GM23338 (cell line): ENCODE measurements around the gene LBX1. TPM values are rescaled to one million over a fixed set of nuclear protein-coding genes. Genes with fewer than 3 reads are reported as not detected.

ENCODE experiments used
- ATAC-seq: fragments of 200-7000 bp; cut with Tn5 transposase; 3 replicates; pipeline ENCODE4 v1.9.1; 2020
- DNase-seq: peaks from one replicate; pipeline ENCODE4 v3.0.0-alpha.2; 2015; ENCODE audit warnings: low spot score
- H2AFZ ChIP-seq: fragments of 200-600 bp; sonication (generic); 2 replicates; pipeline ENCODE4 v1.8.0; 2016; ENCODE audit warnings: antibody characterized with exemption, mild to moderate bottlenecking, moderate library complexity
- H3F3A ChIP-seq: fragments of 200-600 bp; sonication (generic); replicated peaks from 2 replicates; pipeline ENCODE4 v1.8.0; 2017; ENCODE audit warnings: antibody characterized with exemption, mixed run types, low read depth
- H3K27ac ChIP-seq: fragments of 200-600 bp; sonication (generic); 2 replicates; pipeline ENCODE4 v1.6.1; 2016; ENCODE audit warnings: low read depth
- H3K27me3 ChIP-seq: fragments of 200-600 bp; sonication (generic); 2 replicates; pipeline ENCODE4 v1.8.0; 2016; ENCODE audit warnings: mild to moderate bottlenecking, mixed run types, moderate library complexity; ENCODE audit not compliant: insufficient read depth
- H3K36me3 ChIP-seq: fragments of 200-600 bp; sonication (generic); 2 replicates; pipeline ENCODE4 v1.8.0; 2016; ENCODE audit warnings: mild to moderate bottlenecking; ENCODE audit not compliant: insufficient read depth
- H3K4me1 ChIP-seq: fragments of 200-600 bp; sonication (generic); 2 replicates; pipeline ENCODE4 v1.8.0; 2016; ENCODE audit warnings: mild to moderate bottlenecking, moderate library complexity; ENCODE audit not compliant: insufficient read depth
- H3K4me2 ChIP-seq: fragments of 200-600 bp; sonication (generic); 2 replicates; pipeline ENCODE4 v1.7.1; 2017; ENCODE audit warnings: mixed run types
- H3K4me3 ChIP-seq: fragments of 200-600 bp; sonication (generic); 2 replicates; pipeline ENCODE4 v1.6.1; 2016; ENCODE audit warnings: mixed run types
- H3K79me2 ChIP-seq: fragments of 200-600 bp; sonication (generic); replicated peaks from 2 replicates; pipeline ENCODE4 v1.8.0; 2017; ENCODE audit warnings: mild to moderate bottlenecking; ENCODE audit not compliant: insufficient read depth
- H3K9me2 ChIP-seq: fragments of 200-600 bp; sonication (generic); 2 replicates; pipeline ENCODE4 v1.8.0; 2017; ENCODE audit not compliant: insufficient read depth
- H4K20me1 ChIP-seq: fragments of 200-600 bp; sonication (generic); replicated peaks from 2 replicates; pipeline ENCODE4 v1.8.0; 2017; ENCODE audit warnings: mild to moderate bottlenecking; ENCODE audit not compliant: insufficient read depth
- H3K27ac Mint-ChIP-seq: 2 replicates; pipeline ENCODE4 v1.8.0; 2020; ENCODE audit warnings: inconsistent platforms, mild to moderate bottlenecking, moderate library complexity, mixed read lengths
- H3K27me3 Mint-ChIP-seq: 3 replicates; pipeline ENCODE4 v1.8.0; 2022; ENCODE audit warnings: low read depth, mild to moderate bottlenecking, moderate library complexity, mixed read lengths, inconsistent platforms; ENCODE audit not compliant: insufficient read depth, poor library complexity
- H3K36me3 Mint-ChIP-seq: 3 replicates; pipeline ENCODE4 v1.8.0; 2021; ENCODE audit warnings: low read depth, mild to moderate bottlenecking, inconsistent platforms, moderate library complexity, mixed read lengths
- H3K4me1 Mint-ChIP-seq: 3 replicates; pipeline ENCODE4 v1.8.0; 2020; ENCODE audit warnings: mild to moderate bottlenecking, inconsistent platforms, mixed read lengths
- H3K4me3 Mint-ChIP-seq: 3 replicates; pipeline ENCODE4 v1.8.0; 2021; ENCODE audit warnings: moderate library complexity, mild to moderate bottlenecking, inconsistent platforms, mixed read lengths
- H3K9me3 Mint-ChIP-seq: 3 replicates; pipeline ENCODE4 v1.8.0; 2020; ENCODE audit warnings: moderate library complexity, mild to moderate bottlenecking, inconsistent platforms, mixed read lengths
- CREB1 ChIP-seq: fragments of 250-450 bp; sonication (Bioruptor Pico); IDR thresholded peaks from 2 replicates; pipeline ENCODE4 v1.5.0; 2020; ENCODE audit warnings: low read depth, mild to moderate bottlenecking, moderate library complexity
- ETS1 ChIP-seq: IDR thresholded peaks from 2 replicates; pipeline ENCODE4 v1.6.1; 2016; ENCODE audit warnings: antibody characterized with exemption
- EZH2 ChIP-seq: fragments of 200-600 bp; sonication (generic); IDR thresholded peaks from one replicate; pipeline ENCODE4 v1.8.0; 2017; ENCODE audit warnings: antibody characterized with exemption, mild to moderate bottlenecking, low read depth; ENCODE audit not compliant: unreplicated experiment
- EZH2phosphoT487 ChIP-seq: fragments of 200-600 bp; sonication (generic); IDR thresholded peaks from one replicate; pipeline ENCODE4 v1.8.1; 2018; ENCODE audit warnings: antibody characterized with exemption; ENCODE audit not compliant: unreplicated experiment
- JUNB ChIP-seq: IDR thresholded peaks from one replicate; pipeline ENCODE4 v1.6.1; 2016; ENCODE audit warnings: antibody characterized with exemption; ENCODE audit not compliant: unreplicated experiment
- NANOG ChIP-seq: IDR thresholded peaks from 2 replicates; pipeline ENCODE4 v1.6.1; 2016; ENCODE audit warnings: antibody characterized with exemption, borderline replicate concordance
- POLR2AphosphoS5 ChIP-seq: IDR thresholded peaks from 2 replicates; pipeline ENCODE4 v1.6.1; 2016; ENCODE audit warnings: antibody characterized with exemption, low read depth
- REST ChIP-seq: IDR thresholded peaks from one replicate; pipeline ENCODE4 v1.6.1; 2018; ENCODE audit warnings: antibody characterized with exemption; ENCODE audit not compliant: unreplicated experiment
- ZNF114 ChIP-seq: fragments of 250-450 bp; sonication (Bioruptor Pico); IDR thresholded peaks from 2 replicates; pipeline ENCODE4 v1.5.0; 2020; ENCODE audit warnings: mild to moderate bottlenecking, moderate library complexity
- ZNF331 ChIP-seq: fragments of 250-450 bp; sonication (Bioruptor Pico); IDR thresholded peaks from 2 replicates; pipeline ENCODE4 v1.5.0; 2020; ENCODE audit warnings: low read depth, mild to moderate bottlenecking, moderate library complexity
- polyA plus RNA-seq: library from polyadenylated mRNA; unstranded; fragments of >200 nt; fragmentation: Nextera tagmentation; extraction: Ambion mirVana; gene quantifications from 2 replicates; pipeline ENCODE4 v1.2.1, GENCODE V29; 2016
- total RNA-seq: library from RNA; depleted of rRNA; stranded (reverse); fragments of >200 nt; shearing (Covaris generic); gene quantifications from 2 replicates; pipeline ENCODE4 v1.2.3, GENCODE V29; 2014
- TF ChIP-seq, protein P1 (sequence below), 2 experiments: fragments of 200-600 bp in 1 of 2; sonication (generic) in 1 of 2; conservative IDR thresholded peaks; 2 replicates each; pipeline versions ENCODE4 v1.5.1 to v1.6.1; 2016 to 2017; ENCODE audit warnings: antibody characterized with exemption in 2 of 2, low read depth in 2 of 2, mild to moderate bottlenecking in 2 of 2, moderate library complexity in 1 of 2

LBX1 gene
- total and polyA plus RNA-seq, 2 experiments from 2014 or later: not detected

DNA sequence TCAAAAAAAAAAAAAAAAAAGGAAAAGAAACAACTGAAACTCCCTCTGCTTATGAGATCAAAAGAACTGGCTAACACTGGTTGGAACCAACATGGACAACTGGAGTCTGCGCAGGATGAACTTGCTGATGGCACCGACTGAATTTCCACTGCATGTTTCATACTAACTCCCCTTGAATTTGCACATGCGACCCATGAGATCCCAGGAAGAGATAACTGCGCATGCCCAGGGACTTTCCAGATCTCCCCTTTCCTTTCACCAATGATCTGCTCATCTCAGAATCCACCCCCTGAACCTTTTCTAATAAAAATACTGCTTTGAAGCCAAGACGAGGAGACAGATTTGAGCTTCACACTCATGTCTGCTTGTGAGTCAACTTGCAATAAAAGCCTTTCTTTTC lies 20.7 kb downstream of the LBX1 start (continued):
- TF ChIP-seq, protein P1, sequence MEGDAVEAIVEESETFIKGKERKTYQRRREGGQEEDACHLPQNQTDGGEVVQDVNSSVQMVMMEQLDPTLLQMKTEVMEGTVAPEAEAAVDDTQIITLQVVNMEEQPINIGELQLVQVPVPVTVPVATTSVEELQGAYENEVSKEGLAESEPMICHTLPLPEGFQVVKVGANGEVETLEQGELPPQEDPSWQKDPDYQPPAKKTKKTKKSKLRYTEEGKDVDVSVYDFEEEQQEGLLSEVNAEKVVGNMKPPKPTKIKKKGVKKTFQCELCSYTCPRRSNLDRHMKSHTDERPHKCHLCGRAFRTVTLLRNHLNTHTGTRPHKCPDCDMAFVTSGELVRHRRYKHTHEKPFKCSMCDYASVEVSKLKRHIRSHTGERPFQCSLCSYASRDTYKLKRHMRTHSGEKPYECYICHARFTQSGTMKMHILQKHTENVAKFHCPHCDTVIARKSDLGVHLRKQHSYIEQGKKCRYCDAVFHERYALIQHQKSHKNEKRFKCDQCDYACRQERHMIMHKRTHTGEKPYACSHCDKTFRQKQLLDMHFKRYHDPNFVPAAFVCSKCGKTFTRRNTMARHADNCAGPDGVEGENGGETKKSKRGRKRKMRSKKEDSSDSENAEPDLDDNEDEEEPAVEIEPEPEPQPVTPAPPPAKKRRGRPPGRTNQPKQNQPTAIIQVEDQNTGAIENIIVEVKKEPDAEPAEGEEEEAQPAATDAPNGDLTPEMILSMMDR (conservative IDR thresholded peaks at IDR 0.05; ENCODE audit: low read depth in 2 of 2): no peak
- TF ChIP-seq CREB1 (no peak), NANOG (no peak), ETS1 (no peak)

GRCh38 chr10:101207026-101207425 lies 22.2 kb downstream of the LBX1 start:
- ATAC-seq: no peak
- TF ChIP-seq ETS1 (no peak), NANOG (no peak), POLR2AphosphoS5 (no peak), JUNB (no peak), EZH2phosphoT487 (no peak), REST (no peak), ZNF331 (CRISPR knock-in tag) (no peak), ZNF114 (CRISPR knock-in tag) (no peak), EZH2 (no peak), CREB1 (no peak)
- TF ChIP-seq, protein P1 (conservative IDR thresholded peaks at IDR 0.05; ENCODE audit: low read depth in 2 of 2): no peak

More at GRCh38 chr10:101207026-101207425, 22.2 kb downstream of the LBX1 start:
- Mint-ChIP-seq H3K27me3 (peaks cover 14% of the 10 kb centered on the region), H3K36me3 (no peaks in the 10 kb centered on the region; the same call in 2 of the 3 replicates), H3K4me1 (no peaks in the 10 kb centered on the region), H3K27ac (no peak overlapping the region), H3K9me3 (no peaks in the 10 kb centered on the region), H3K4me3 (no peak overlapping the region)
- Histone ChIP-seq H3K27me3 (peaks cover 18% of the 10 kb centered on the region), H3F3A (no peaks in the 10 kb centered on the region), H4K20me1 (no peaks in the 10 kb centered on the region; the same call in 1 of the 2 replicates), H3K9me2 (no peaks in the 10 kb centered on the region), H3K27ac (no peak overlapping the region), H3K4me2 (no peak overlapping the region), H3K4me3 (no peak overlapping the region), H3K36me3 (no peaks in the 10 kb centered on the region), H2AFZ (no peak overlapping the region), H3K4me1 (no peaks in the 10 kb centered on the region), H3K79me2 (no peaks in the 10 kb centered on the region)
- no peak for DNase-seq
